ENCODE measurements around the gene GAPDHS.

Gene GAPDHS

DNA sequence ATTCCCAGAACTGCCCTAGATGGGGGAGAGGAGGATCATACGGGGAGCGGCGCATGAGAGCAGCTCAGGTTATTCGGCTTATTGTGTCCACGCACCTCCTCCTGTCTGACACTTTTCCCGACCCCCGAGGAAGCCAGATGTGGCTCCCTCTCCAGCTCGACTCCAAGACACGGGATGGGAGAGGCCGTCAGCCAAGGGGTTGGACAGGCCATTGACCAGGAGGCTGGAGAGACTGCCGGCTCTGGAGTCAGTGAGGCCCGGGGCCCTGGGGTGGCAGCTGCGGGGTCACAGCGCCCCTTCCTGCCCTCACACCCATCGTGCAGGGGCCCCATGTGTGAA, 22.7 kb upstream of the GAPDHS start:
- no peak for DNase-seq (ENCODE audit: low read depth)

DNA sequence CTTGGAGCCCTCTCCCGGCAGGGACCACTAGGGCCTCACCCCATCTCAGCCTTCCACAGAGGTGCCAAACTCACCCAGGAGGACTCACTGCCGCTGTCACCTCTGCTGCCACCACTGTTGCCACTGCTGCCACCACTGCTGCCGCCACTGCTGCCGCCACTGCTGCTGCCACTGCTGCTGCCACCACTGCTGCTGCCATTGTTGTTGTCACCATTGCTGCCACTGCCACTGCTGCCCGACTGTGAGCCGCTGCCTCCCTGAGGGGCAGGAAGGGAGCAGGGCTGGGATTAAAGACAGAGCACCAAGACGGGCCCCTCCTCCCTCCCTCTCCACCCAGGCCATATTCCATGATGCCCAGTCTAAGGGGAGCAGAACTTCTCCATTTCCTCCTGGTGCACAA, 21.9 kb upstream of the GAPDHS start:
- no peak for DNase-seq (ENCODE audit: low read depth)

DNA sequence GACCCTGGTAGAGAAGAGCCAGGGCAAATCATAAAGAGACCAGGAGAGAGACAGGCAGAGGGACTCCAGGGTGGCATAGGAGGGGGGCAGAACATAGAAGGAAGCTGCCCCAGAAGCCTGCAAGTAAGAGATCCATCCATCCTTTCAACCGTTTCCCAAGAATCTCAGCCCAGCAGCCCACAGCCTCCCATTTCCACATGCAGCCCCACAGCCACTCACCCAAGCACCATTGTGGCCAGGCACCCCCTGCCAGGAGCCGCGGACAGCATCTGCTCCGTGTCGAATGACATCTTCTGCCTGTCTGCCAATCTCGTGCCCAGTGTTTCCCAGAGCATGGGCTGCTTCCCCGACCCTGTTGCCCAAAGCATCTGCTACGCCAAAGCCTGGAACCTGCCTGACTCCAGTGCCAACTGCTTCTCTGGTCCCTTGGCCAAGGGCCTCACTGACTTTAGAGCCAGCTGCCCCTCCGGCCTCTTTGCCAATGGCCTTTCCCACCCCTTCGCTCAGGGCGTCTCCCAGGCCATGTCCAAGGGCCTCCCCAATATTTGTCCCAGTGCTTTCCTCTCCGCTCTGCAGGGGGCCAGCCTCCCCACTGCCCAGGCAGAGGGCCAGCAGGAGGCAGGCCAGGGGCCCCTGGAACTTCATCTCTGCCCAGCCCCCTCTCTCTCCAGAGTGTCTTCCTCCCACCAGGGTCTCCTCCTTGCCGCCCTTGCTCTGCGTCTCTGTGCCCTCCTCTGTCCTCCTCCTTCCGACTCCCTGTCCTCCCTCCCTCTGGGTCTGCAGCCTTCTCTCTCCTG, 20.2 kb upstream of the GAPDHS start:
- no peak for DNase-seq (ENCODE audit: low read depth)

DNA sequence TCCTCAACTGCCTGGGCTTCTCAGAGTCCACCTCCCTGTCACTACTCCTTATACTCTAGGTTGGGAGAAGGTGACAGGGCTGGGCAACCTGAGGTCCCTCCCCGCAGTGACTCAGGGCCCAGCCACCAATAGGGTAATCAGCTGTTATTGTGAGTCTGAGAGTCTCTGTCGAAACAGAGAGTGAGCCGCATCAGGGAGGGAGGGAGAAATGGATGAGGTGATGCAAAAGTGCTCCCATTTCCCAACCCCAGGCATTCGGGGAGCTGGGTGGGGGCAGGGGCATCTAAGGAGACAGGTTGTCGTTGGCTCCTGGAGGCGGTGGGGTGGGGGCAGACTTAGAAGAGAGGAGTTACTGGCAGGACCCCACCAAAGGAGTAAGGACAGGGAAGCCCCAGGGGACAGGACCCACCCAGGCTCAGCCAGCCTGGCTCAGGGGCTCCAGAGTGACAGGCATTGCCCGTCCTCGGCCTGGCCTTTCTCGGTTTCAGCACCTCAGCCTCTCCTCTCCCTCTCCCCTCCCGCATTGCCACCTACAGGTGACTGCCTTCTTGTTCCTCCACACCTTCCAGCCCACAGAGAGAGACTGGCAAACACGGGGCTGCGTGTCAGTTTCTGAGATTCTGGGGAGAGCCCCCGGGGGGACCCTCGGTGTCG, 19.5 kb upstream of the GAPDHS start, which contains the start of gene DMKN:
TSS of gene DMKN (minus strand) at position 22 of the 654 bp plus-strand sequence. CDS start 174 bp downstream, outside the sequence.
- peak; percentile 38 for DNase-seq (ENCODE audit: low read depth)

GRCh38 chr19:35514282-35514809, 18.9 kb upstream of the GAPDHS start:
- DNase-seq (ENCODE audit: low read depth): no peak

DNA sequence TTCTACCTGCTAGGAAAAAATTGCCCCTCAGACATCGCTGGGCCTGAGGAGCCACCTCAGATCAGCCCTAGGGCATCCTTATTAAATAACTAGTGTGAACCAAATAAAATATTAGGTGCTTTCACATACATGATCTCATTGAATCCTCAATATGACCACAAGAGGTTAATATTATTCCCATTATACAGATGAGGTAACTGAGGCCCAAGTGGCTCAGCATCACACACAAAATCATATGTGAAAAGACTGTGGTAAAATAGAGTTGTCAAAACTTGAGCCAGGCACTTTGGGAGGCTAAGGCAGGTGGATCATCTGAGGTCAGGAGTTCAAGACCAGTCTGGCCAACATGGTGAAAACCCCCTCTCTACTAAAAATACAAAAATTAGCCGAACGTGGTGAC, 16.9 kb upstream of the GAPDHS start:
- DNase-seq (ENCODE audit: low read depth): no peak

DNA sequence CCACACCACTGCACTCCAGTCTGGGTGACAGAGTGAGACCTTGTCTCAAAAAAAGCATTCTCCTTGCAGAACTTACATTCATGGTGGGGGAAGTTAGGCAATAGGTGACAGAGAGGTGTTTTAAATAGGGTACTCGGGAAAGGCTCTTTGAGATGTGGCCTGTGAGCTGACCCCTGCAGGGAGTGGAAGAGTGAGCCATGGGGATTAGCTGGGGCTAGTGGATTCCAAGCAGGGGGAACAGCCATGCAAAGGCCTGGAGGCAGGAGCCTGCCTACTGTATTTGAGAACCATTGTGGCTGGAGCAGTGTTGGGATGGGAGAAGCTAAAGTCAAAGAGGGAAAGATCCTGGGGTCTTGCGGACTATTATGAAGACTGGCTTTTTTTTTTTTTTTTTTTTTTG, 15.9 kb upstream of the GAPDHS start:
- DNase-seq (ENCODE audit: low read depth): no peak

DNA sequence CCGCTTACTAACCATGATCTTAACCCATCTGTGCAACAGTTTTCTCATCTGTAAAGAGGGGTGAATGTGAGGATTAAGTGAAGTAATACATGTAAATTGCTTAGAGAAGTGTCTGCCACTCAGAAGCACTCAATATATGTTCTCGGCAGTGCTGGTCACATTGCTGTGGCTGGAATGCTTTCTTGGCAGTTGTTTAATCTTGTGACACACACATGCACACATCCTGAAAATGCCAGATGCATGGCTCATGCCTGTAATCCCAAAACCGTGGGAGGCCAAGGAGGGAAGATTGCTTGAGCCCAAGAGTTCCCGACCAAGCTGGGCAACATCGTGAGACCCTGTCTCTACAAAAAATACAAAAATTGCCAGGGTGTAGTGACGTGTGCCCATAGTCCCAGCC, 14.9 kb upstream of the GAPDHS start:
- DNase-seq (ENCODE audit: low read depth): peak; percentile 87

GRCh38 chr19:35519291-35519690, 14.0 kb upstream of the GAPDHS start:
- DNase-seq (ENCODE audit: low read depth): no peak

GRCh38 chr19:35521124-35521743, 12.0 kb upstream of the GAPDHS start:
- no peak for DNase-seq (ENCODE audit: low read depth)

DNA sequence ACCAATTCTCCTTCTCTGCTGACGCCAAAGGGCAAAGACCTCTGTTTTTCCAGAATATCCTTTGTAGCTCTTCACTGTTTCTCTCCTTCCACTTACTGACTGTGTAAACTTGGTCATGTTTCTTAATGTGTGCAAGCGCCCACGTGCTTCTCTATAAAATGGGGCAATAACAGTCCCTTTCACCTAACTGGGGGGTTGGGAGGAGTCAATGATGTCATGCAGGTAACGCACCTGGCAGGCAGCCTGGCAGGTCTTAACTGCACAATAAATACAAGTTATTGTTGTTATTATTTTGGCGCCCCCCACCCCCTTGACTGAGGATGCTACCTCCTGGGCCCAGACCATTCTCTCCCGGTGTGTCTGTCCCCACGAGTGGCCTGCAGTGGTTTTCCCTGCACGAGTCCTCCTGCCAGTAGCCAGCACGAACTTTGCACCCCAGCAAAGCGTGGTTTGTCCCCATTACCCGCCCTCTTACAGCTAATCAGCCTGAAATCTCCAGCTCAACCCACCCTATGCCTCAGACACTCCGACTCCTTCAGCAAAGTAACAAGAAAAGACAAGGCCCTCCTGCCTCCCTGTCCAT, 10.4 kb upstream of the GAPDHS start:
- DNase-seq (ENCODE audit: low read depth): no peak

GRCh38 chr19:35524181-35524837, 8.9 kb upstream of the GAPDHS start:
- DNase-seq (ENCODE audit: low read depth): no peak

DNA sequence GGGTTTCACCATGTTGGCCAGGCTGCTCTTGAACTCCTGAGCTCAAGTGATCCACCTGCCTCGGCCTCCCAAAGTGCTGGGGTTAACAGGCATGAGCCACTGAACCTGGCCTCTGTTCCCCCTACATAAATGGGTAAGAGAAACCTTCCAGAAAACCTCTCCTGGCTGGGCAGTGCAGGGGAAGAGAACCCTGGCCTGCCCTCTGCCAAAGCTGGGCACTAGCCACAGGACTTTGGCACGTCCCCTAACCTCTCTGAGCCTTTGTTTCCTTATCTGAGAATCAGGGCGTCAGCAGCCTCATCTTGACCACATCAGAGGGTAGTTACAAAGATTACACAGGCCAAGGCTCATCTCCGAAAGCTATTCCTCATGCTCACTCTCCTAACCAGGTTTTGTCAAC, 7.4 kb upstream of the GAPDHS start:
- no peak for DNase-seq (ENCODE audit: low read depth)

DNA sequence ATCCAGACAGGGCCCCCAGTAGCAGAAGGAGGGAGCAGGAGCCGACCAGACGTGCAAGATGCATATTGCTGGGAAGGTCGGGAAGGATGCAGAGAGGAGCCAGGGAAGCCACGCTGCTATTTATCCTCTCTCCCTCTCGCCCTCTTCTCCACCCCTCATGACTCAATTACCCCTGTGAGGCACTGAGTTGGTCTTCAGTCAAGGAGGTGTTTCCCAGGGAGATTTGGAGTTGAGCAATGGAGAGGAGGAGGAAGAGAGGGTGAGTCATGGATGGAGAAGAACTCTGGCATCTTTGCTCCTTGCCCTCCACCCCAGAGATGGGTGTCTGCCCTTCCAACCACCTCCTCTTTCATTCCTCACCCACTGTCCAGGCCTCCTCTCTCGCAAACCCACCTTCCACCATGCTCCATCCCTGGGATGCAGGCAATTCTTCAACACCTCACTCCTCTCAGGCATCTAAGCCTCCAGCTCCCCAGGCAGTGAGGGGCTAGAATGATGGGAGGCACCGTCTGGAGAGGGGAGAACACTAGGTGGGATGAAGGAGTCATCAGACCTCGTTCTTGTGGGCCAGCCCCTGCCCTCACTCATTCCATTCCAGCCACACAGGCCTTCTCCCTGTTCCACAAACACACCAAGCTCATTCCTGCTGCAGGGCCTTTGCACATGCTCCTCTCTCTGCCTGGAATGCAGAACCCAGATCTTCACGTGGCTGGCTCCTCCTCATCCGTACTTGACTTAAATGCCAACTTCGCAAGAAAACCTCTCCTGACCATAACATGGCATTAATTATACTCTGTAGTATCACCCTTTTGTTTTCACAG, 4.8 kb upstream of the GAPDHS start, which contains the start of gene SBSN:
TSS of gene SBSN (minus strand) at position 94 of the 821 bp plus-strand sequence. CDS start at position 64, 30 bp downstream.
- DNase-seq (ENCODE audit: low read depth): peak; percentile 75

GRCh38 chr19:35529241-35530218, 3.7 kb upstream of the GAPDHS start:
- DNase-seq (ENCODE audit: low read depth): no peak

DNA sequence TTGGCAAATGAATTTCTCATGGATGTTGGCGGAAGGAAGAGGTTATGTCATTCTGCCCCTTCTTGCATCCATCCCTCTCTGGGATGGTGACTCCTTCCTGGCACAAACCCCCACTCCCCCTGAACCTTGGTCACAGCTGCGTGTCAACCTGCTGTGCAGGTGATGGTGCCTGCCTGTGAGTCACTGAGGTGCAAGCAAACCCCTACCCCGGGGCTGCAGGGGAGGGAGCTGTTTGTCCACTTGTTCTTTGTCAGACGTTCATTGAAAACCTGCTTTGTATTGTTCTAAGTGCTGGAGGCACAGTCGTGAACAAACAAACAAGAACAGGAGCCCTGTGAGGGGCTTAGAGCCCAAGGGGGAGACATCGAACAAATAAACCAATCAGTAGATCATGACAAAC, 2.0 kb upstream of the GAPDHS start:
- no peak for DNase-seq (ENCODE audit: low read depth)

DNA sequence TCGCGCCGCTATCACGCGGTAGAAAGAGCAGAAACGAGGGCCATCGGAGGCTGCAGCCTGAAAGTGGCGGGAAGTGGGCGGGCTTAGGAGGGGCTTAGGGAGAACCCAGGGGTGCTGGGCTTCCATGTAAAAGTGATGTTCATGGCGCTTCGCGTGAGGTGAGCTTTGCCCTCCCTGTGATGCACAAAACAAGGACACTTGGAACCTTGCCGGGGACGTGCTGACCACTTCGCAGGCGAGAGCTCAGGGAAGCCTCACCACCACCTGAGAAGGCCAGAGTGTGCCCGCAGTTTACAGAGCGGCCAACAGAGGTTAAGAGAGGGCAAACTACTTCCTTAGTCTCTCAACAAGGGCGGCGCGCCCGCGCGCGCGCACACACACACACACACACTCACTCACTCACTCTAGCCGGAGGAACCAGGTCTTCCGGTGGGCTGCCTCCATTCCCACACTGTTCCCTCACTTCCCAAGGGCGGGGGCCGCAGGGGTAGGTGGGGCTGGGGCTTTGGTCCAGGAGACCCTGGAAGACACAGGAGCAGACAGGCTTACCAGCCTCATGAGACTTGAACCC, 651 bp downstream of the GAPDHS start:
- no peak for DNase-seq (ENCODE audit: low read depth)

GRCh38 chr19:35534803-35535480, 1.7 kb downstream of the GAPDHS start:
- no peak for DNase-seq (ENCODE audit: low read depth)

DNA sequence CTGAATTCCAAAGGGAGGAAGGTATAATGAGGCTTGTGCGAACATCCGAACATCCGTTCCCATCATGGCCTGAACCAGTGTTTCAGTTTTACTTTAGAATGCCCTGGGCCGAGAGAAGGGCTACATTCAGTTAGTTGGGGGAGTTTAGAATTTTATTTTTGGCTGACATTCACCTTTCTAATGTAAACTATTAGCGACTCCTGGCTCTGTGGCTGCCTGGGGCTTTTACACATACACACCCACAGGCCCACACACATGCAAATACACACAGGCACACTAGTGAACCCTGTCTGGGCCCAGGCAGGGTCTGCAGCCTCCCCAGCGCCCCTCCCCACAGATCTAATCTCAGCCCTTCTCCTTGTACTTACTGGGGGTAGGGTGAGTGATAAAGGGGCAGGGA, 6.1 kb downstream of the GAPDHS start:
- no peak for DNase-seq (ENCODE audit: low read depth)

Measured in GM04503 (cell line).